H9 (cell line): ENCODE results near the gene CDC6. TPM values are rescaled to one million over a fixed set of nuclear protein-coding genes. Genes with fewer than 3 reads are reported as not detected.

Source experiments
- DNase-seq: peaks from one replicate; pipeline ENCODE4 v3.0.0-alpha.2; 2017
- H2AFZ ChIP-seq: one replicate; pipeline ENCODE4 v1.6.1; 2013; ENCODE audit warnings: mild to moderate bottlenecking, low read length, control low read depth, moderate library complexity
- H2AK5ac ChIP-seq: 2 replicates; pipeline ENCODE4 v1.6.1; 2013; ENCODE audit warnings: low read length, control low read depth, mixed read lengths; ENCODE audit not compliant: insufficient read length
- H2BK120ac ChIP-seq: one replicate; pipeline ENCODE4 v1.6.1; 2013; ENCODE audit warnings: low read depth, mild to moderate bottlenecking, low read length, control low read depth, inconsistent platforms; ENCODE audit not compliant: poor library complexity, severe bottlenecking
- H2BK12ac ChIP-seq: 2 replicates; pipeline ENCODE4 v1.6.1; 2013; ENCODE audit warnings: low read length, control low read depth, mixed read lengths, low read depth; ENCODE audit not compliant: insufficient read length
- H2BK15ac ChIP-seq: 2 replicates; pipeline ENCODE4 v1.6.1; 2013; ENCODE audit warnings: low read depth, low read length, control low read depth
- H2BK20ac ChIP-seq: one replicate; pipeline ENCODE4 v1.6.1; 2013; ENCODE audit warnings: low read depth, mild to moderate bottlenecking, low read length, control low read depth, inconsistent platforms; ENCODE audit not compliant: poor library complexity, severe bottlenecking
- H2BK5ac ChIP-seq: 2 replicates; pipeline ENCODE4 v1.6.1; 2013; ENCODE audit warnings: low read length, control low read depth, mixed read lengths; ENCODE audit not compliant: insufficient read length
- H3K14ac ChIP-seq: 2 replicates; pipeline ENCODE4 v1.6.1; 2013; ENCODE audit warnings: low read length, control low read depth; ENCODE audit not compliant: insufficient read depth
- H3K18ac ChIP-seq: 2 replicates; pipeline ENCODE4 v1.6.1; 2013; ENCODE audit warnings: low read depth, mild to moderate bottlenecking, mixed read lengths, low read length, control low read depth; ENCODE audit not compliant: insufficient read length
- H3K23ac ChIP-seq: 2 replicates; pipeline ENCODE4 v1.6.1; 2013; ENCODE audit warnings: low read length, control low read depth, mixed read lengths, low read depth; ENCODE audit not compliant: insufficient read length
- H3K23me2 ChIP-seq: 2 replicates; pipeline ENCODE4 v1.6.1; 2013; ENCODE audit warnings: low read depth, mild to moderate bottlenecking, mixed read lengths, low read length, control low read depth; ENCODE audit not compliant: insufficient read length, poor library complexity, severe bottlenecking
- H3K27ac ChIP-seq: 2 replicates; pipeline ENCODE4 v1.5.1; 2013; ENCODE audit warnings: low read length, control low read depth, mixed read lengths, low read depth; ENCODE audit not compliant: insufficient read length
- H3K27me3 ChIP-seq: 2 replicates; pipeline ENCODE4 v1.6.1; 2013; ENCODE audit warnings: low read length, control low read depth, inconsistent platforms; ENCODE audit not compliant: insufficient read depth
- H3K4ac ChIP-seq: 2 replicates; pipeline ENCODE4 v1.6.1; 2013; ENCODE audit warnings: low read depth, mild to moderate bottlenecking, control low read depth, inconsistent platforms, low read length, moderate library complexity
- H3K4me1 ChIP-seq: 2 replicates; pipeline ENCODE4 v1.6.1; 2013; ENCODE audit warnings: low read length, control low read depth, inconsistent platforms; ENCODE audit not compliant: insufficient read depth
- H3K4me2 ChIP-seq: 2 replicates; pipeline ENCODE4 v1.6.1; 2013; ENCODE audit warnings: low read length, control low read depth, mixed read lengths; ENCODE audit not compliant: insufficient read length, insufficient read depth
- H3K56ac ChIP-seq: 2 replicates; pipeline ENCODE4 v1.6.1; 2013; ENCODE audit warnings: low read depth, mild to moderate bottlenecking, mixed read lengths, low read length, control low read depth; ENCODE audit not compliant: insufficient read length
- H3K79me1 ChIP-seq: 2 replicates; pipeline ENCODE4 v1.6.1; 2013; ENCODE audit warnings: low read depth, mild to moderate bottlenecking, moderate library complexity, low read length, control low read depth, inconsistent platforms; ENCODE audit not compliant: insufficient read depth, poor library complexity, severe bottlenecking
- H3K79me2 ChIP-seq: 2 replicates; pipeline ENCODE4 v1.6.1; 2013; ENCODE audit warnings: low read length, control low read depth, inconsistent platforms; ENCODE audit not compliant: insufficient read depth
- H3K9ac ChIP-seq: 2 replicates; pipeline ENCODE4 v1.6.1; 2013; ENCODE audit warnings: low read length, control low read depth, mixed read lengths; ENCODE audit not compliant: insufficient read length; ENCODE audit errors: extremely low read depth
- H3K9me3 ChIP-seq: one replicate; pipeline ENCODE4 v1.6.1; 2013; ENCODE audit warnings: low read depth, low read length, inconsistent platforms; ENCODE audit not compliant: control insufficient read depth
- H3T11ph ChIP-seq: one replicate; pipeline ENCODE4 v1.6.1; 2013; ENCODE audit warnings: mild to moderate bottlenecking, low read length, control low read depth, inconsistent platforms
- H4K20me1 ChIP-seq: one replicate; pipeline ENCODE4 v1.6.1; 2013; ENCODE audit not compliant: control insufficient read depth, insufficient read length, insufficient read depth
- H4K5ac ChIP-seq: 2 replicates; pipeline ENCODE4 v1.6.1; 2013; ENCODE audit warnings: low read depth, mild to moderate bottlenecking, mixed read lengths, low read length, control low read depth; ENCODE audit not compliant: insufficient read length
- H4K8ac ChIP-seq: replicated peaks from 2 replicates; pipeline ENCODE4 v1.6.1; 2013; ENCODE audit warnings: low read length, control low read depth, mixed read lengths, low read depth; ENCODE audit not compliant: insufficient read length
- H4K91ac ChIP-seq: 2 replicates; pipeline ENCODE4 v1.6.1; 2013; ENCODE audit warnings: low read depth, mild to moderate bottlenecking, moderate library complexity, mixed read lengths, low read length, control low read depth; ENCODE audit not compliant: insufficient read length
- H3K27ac Mint-ChIP-seq, 3 experiments: 2 replicates in 2 of 3; 3 replicates in 1 of 3; pipeline ENCODE4 v1.8.0; 2020 to 2021; ENCODE audit warnings: mixed read lengths in 3 of 3, mild to moderate bottlenecking in 1 of 3, moderate library complexity in 1 of 3
- H3K27me3 Mint-ChIP-seq: 2 replicates; pipeline ENCODE4 v1.8.0; 2021; ENCODE audit warnings: low read depth, mild to moderate bottlenecking, moderate library complexity, mixed read lengths
- H3K36me3 Mint-ChIP-seq, 3 experiments: 2 replicates in 2 of 3; 3 replicates in 1 of 3; pipeline ENCODE4 v1.8.0; 2020 to 2021; ENCODE audit warnings: low read depth in 3 of 3, mixed read lengths in 3 of 3; ENCODE audit not compliant: insufficient read depth in 1 of 3
- H3K4me1 Mint-ChIP-seq, 2 experiments: 2 replicates each; pipeline ENCODE4 v1.8.0; 2020; ENCODE audit warnings: mixed read lengths in 2 of 2
- H3K4me3 Mint-ChIP-seq, 2 experiments: 2 replicates in 1 of 2; 3 replicates in 1 of 2; pipeline ENCODE4 v1.8.0; 2020 to 2021; ENCODE audit warnings: mild to moderate bottlenecking in 2 of 2, mixed read lengths in 2 of 2, moderate library complexity in 1 of 2
- H3K9me3 Mint-ChIP-seq, 2 experiments: 2 replicates in 1 of 2; 3 replicates in 1 of 2; pipeline ENCODE4 v1.8.0; 2020; ENCODE audit warnings: mild to moderate bottlenecking in 2 of 2, mixed read lengths in 2 of 2, moderate library complexity in 1 of 2
- WGBS: extraction: QIAGEN DNeasy Blood & Tissue Kit; methylation state at CpG from one replicate; pipeline ENCODE4 v1.1.7; 2013; ENCODE audit warnings: missing lambda C conversion rate, low lambda C conversion rate, mixed read lengths; ENCODE audit not compliant: insufficient read length; ENCODE audit errors: extremely low coverage; 5-methylcytosine and 5-hydroxymethylcytosine counted together
- total RNA-seq: library from RNA; stranded (reverse); gene quantifications from 2 replicates; pipeline ENCODE4 v1.2.1, GENCODE V29; 2021
- TF ChIP-seq, protein P1 (sequence below): fragments of 200-600 bp; sonication (generic); conservative IDR thresholded peaks from 3 replicates; pipeline ENCODE4 v1.8.0; 2021; ENCODE audit warnings: antibody characterized with exemption, mild to moderate bottlenecking

The CDC6 gene
- total RNA-seq, 1 experiment from 2014 or later = 131 TPM

DNA sequence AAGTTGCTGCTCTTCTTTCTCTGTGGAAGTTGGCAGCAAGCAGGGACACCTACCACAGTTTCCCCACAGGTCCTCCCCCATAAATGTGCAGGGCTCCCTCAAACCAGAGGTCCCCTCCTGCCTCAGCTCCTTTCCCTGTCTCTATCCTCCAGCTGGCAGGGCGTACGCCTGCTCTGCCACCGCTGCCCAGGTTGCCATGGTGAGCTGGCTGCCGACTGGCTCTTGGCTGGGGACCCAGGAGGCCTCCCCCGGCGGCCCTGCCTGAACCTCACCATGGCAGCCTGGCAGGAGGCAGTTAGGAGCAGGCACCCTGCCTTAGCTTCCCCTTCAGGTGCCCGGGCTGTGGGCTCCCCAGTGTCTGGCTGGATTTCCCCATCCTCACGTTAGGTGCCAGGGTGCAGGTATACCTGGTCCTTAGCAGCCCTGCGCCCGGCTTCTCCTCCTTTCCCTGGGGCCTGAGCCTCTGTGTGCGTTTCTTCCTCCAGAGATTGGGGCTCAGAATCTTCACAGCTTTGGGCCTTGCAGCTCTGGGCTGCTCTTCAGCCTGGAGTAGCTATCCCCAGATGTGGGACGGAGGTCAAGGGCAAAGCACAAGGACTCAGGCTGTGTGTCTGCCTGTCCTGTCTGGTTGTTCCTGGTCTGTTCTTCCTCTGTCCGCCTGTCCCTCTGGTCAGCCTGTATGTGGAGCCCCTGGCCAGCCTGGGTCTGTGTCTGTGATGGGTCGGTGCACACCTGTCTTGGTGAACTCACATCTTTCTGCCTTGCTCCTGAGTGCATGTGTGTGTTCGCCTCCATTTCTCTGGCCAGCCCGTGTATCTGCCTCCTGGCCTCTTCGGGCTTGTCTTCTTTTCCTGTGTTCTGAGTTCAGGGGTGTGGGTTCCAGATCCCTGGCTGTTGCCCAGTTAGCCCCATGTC, 61.1 kb downstream of the CDC6 start:
- H3K23ac ChIP-seq = no peak overlapping the region
- no peak overlapping the region for H3K4me2 ChIP-seq
- H3K9ac ChIP-seq = no peak overlapping the region
- H4K8ac ChIP-seq = no peak overlapping the region
- H3K27ac ChIP-seq = no peak overlapping the region
- H4K5ac ChIP-seq = no peak overlapping the region
- no peak overlapping the region for H2BK20ac ChIP-seq
- no peaks in the 10 kb centered on the region for H3K79me2 ChIP-seq
- H2BK5ac ChIP-seq = no peak overlapping the region
- no peak overlapping the region for H2BK15ac ChIP-seq
- no peaks in the 10 kb centered on the region for H3K9me3 Mint-ChIP-seq
- no peak overlapping the region for H2AFZ ChIP-seq
- no peaks in the 10 kb centered on the region for H4K20me1 ChIP-seq
- no peak overlapping the region for H2AK5ac ChIP-seq
- TF ChIP-seq, protein P1, sequence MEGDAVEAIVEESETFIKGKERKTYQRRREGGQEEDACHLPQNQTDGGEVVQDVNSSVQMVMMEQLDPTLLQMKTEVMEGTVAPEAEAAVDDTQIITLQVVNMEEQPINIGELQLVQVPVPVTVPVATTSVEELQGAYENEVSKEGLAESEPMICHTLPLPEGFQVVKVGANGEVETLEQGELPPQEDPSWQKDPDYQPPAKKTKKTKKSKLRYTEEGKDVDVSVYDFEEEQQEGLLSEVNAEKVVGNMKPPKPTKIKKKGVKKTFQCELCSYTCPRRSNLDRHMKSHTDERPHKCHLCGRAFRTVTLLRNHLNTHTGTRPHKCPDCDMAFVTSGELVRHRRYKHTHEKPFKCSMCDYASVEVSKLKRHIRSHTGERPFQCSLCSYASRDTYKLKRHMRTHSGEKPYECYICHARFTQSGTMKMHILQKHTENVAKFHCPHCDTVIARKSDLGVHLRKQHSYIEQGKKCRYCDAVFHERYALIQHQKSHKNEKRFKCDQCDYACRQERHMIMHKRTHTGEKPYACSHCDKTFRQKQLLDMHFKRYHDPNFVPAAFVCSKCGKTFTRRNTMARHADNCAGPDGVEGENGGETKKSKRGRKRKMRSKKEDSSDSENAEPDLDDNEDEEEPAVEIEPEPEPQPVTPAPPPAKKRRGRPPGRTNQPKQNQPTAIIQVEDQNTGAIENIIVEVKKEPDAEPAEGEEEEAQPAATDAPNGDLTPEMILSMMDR = no peak
- no peak overlapping the region; a peak in 1 of 5 replicates for H3K4me3 Mint-ChIP-seq
- no peak overlapping the region for H3K14ac ChIP-seq
- no peak overlapping the region for H2BK120ac ChIP-seq
- H3T11ph ChIP-seq = no peak overlapping the region
- no peak for DNase-seq
- no peaks in the 10 kb centered on the region for H3K79me1 ChIP-seq
- no peak overlapping the region for H4K91ac ChIP-seq
- no peak overlapping the region for H3K18ac ChIP-seq
- H3K23me2 ChIP-seq = peaks cover 11% of the 10 kb centered on the region
- WGBS = no CpG with 5 or more reads among the region's 17 CpGs
- H3K27ac Mint-ChIP-seq = no peak overlapping the region
- peaks cover 15% of the 10 kb centered on the region; the same call in 1 of the 2 replicates for H3K4me1 ChIP-seq
- peaks cover 81% of the 10 kb centered on the region for H3K27me3 Mint-ChIP-seq
- H3K27me3 ChIP-seq = peaks cover 7% of the 10 kb centered on the region; the same call in 1 of the 2 replicates
- H3K9me3 ChIP-seq = no peaks in the 10 kb centered on the region
- peaks cover 15 to 28% (median 24%) of the 10 kb centered on the region in 3 experiments; a peak in 6 of 7 replicates for H3K36me3 Mint-ChIP-seq
- peaks cover 70 to 73% of the 10 kb centered on the region in 2 experiments for H3K4me1 Mint-ChIP-seq
- no peak overlapping the region for H2BK12ac ChIP-seq
- no peak overlapping the region for H3K56ac ChIP-seq
- H3K4ac ChIP-seq = no peak overlapping the region
